ENCODE measurements around the gene PRDM5.

GRCh38 chr4:120664851-120665250 lies 257.7 kb downstream of the PRDM5 start:
- TF ChIP-seq CTCF (IDR thresholded peaks at IDR 0.05) (no peak), POLR2A (IDR thresholded peaks at IDR 0.05) (no peak)
